Embryonic facial prominence (tissue), 1 donor: ENCODE results near the gene CADPS2.
A peak's percentile ranks its signal among the peaks of the same experiment; 100 is the strongest.
"Not testable (repeated sequence)": the region's sequence is repeated elsewhere in the genome, so short reads cannot be mapped to it uniquely, and the experiment has no call there.

Experiments used
- DNase-seq: peaks from one replicate; pipeline ENCODE4 v3.0.0-alpha.2; 2016; ENCODE audit errors: extremely low spot score

The CADPS2 gene

DNA sequence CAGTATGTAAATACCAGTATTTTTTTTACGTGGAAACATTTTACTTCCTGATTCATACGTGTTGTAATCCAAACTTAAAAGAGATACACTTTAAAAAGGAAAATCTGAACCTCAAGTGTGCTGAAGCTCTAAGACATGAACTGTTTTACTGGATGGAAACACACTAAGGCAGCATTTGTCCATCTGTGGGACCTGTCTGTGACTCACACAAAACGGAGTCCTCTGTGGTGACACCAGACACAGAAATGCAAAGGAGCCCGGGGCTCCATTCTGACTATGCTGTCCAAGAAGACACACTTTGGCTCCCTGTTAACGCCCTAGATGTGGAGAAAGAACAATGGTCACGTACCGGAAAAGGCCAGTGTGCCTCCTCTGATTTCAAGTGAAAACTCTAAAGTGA is 211.2 kb downstream of the CADPS2 start:
- no peak for DNase-seq

DNA sequence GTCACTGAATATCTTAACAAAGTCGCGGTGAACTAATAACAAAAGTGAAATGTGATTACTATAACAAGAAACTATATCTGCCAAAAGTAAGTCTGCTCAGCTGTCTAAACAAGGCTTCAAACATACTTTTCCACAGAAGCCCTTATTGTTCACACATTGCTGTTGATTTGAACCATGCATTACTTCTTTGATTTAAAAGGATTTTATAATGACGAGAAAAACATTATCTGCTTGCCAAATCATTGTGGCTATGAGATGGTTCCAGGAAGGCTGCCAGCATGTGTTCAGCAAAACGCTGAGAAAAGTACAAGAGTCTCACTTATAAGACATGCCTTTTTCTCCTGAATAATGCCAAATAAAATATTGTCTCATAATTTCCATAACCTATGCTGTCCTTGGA is 211.8 kb downstream of the CADPS2 start:
- peak; percentile 66 for DNase-seq

GRCh38 chr7:122673951-122674350 is 212.3 kb downstream of the CADPS2 start:
- no peak for DNase-seq

GRCh38 chr7:122672536-122672935 is 213.7 kb downstream of the CADPS2 start:
- no peak for DNase-seq

DNA sequence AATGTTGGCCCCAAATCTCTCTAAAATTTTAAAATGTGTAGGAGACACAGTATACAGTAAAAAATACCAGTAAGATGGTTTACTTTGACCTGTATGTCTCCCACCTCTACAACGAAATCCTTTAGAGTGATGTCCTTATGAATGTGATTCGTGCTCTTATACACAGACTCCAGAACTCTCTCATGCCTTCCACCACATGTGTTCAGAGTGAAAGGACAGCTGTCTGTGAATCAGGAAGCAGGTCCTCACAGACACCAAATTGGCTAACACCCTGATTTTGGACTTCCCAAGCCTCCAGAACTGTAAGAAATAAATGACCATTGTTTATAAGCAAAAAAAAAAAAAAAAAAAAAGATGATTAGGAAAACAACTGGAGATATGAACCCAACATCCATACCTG is 222.5 kb downstream of the CADPS2 start:
- no peak for DNase-seq

DNA sequence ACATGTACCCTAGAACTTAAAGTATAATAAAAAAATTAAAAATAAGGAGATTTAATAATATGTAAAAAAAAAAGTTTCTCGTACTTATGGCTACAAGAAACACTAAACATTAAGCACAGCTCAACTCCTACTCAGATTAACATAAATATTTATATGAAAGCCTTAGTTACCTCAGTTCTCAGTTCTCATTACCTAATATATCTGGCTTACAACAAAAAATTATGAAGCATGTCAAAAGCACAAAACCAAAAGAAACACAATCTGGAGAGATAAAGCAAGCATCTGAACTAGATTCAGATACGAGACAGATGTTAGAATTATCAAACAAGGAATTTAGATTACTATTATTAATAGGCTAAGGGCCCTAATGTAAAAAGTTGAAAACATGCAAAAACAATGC is 227.4 kb downstream of the CADPS2 start:
- no peak for DNase-seq

- DNase-seq = no peak
These were observed 232.6 kb downstream of the CADPS2 start for GRCh38 chr7:122653685-122654084.

GRCh38 chr7:122652876-122653275 is 233.4 kb downstream of the CADPS2 start:
- no peak for DNase-seq

DNA sequence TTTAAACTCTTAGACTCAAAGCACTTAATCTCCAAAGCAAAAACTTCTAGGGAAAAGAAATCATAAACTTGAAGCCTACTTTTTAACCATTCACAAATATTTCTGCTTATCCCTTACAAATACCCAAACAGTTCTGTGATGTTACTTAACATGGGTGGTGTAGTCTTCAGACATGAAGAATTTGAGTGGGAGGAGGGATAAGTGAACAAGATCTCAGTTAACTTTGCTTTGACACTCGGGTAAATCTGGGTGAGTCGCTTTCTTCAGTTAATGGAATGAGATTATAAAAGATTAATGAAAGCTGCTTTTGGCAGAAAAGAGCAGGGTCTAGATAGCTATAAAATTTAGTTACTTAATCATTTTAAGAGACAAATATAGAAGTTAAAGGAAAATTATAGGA is 234.8 kb downstream of the CADPS2 start:
- DNase-seq = no peak

- DNase-seq = no peak
These were observed 243.0 kb downstream of the CADPS2 start for GRCh38 chr7:122643250-122643649.

DNA sequence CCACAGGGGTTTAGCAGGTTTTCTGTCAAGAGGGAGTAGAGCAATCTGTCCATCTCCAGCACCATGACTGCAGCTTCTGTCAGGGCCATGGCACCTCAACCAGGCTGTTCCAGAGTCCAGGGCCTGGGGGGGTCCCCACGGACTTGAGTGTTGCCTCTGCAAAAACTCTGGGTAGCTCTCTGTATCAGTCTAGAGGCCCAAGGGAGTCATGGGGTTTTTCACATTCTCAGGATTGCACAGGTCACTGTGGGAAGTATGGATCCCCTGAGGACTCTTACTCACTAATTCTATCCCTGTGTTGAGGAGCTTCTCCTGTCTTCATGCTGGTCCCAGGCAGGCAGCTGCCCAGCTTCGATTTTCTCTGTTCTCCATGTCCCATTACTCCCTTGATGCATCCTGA is 247.8 kb downstream of the CADPS2 start:
- DNase-seq = no peak

GRCh38 chr7:122637784-122638183 is 248.5 kb downstream of the CADPS2 start:
- DNase-seq = no peak

DNA sequence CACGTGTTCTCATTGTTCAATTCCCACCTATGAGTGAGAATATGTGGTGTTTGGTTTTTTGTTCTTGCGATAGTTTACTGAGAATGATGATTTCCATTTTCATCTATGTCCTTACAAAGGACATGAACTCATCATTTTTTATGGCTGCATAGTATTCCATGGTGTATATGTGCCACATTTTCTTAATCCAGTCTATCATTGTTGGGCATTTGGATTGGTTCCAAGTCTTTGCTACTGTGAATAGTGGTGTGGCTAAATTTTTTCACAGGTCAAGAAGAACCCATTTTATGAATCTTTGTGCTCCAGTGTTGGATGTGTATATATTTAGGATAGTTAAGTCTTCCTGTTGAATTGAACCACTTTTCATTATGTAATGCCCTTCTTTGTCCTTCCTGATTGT is 250.8 kb downstream of the CADPS2 start:
- not testable (repeated sequence) for DNase-seq

DNA sequence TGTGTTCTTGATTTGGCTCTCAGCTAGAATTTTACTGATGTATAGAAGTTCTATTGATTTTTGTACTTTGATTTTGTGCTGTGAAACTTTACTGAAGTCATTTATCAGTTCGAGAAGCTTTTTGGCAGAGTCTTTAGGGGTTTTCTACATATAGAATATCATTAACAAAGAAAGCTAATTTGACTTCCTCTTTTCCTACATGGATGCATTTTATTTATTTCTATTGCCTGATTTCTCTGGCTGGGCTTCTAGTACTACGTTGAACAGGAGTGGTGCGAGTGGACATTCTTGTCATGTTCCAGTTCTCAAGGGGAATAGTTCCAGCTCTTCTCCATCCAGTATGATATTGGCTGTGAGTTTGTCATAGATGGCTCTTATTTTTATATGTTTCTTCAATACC is 252.8 kb downstream of the CADPS2 start:
- no peak for DNase-seq

- DNase-seq = no peak
These were observed 254.0 kb downstream of the CADPS2 start for GRCh38 chr7:122632238-122632637.

GRCh38 chr7:122629412-122629953 is 256.8 kb downstream of the CADPS2 start:
- no peak for DNase-seq

- DNase-seq = no peak
These were observed 257.4 kb downstream of the CADPS2 start for GRCh38 chr7:122628651-122629411.

DNA sequence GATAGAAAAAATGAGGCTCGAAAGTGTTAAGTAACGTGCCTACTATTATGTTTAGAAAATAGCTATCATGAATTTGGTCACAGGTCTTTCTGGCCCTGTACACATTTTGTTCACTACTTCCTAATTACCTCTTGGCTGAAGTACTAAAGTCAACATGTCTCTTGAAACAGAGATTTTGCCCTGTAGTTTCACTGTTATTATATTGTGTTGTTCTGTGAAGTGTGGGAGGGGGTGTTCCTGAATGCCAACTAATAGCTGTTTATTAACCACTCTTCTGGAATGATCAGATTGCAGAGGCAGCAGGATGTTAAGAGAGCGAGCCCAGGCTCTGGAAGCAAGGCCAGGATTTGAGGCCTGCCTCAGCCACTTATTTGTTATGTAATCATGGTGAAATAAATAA is 259.5 kb downstream of the CADPS2 start:
- no peak for DNase-seq

DNA sequence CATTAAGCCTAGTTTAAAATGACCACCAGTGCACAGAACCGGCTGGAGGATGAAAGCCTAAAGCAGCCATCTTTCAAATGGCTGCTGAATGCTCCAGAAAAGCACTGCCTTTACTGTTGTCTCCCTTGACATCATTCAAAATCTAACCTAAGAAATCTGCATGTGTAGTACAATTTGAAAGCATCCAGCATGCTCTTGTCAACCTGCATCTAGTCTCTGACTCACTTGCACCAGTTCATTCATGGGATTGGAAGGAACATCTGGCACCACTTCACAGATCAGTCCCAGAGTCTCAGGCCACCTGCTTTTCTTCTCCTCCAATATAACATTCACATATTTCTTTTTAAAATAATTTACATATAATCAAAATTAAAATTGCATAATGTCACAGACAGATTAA is 263.6 kb downstream of the CADPS2 start:
- no peak for DNase-seq

DNA sequence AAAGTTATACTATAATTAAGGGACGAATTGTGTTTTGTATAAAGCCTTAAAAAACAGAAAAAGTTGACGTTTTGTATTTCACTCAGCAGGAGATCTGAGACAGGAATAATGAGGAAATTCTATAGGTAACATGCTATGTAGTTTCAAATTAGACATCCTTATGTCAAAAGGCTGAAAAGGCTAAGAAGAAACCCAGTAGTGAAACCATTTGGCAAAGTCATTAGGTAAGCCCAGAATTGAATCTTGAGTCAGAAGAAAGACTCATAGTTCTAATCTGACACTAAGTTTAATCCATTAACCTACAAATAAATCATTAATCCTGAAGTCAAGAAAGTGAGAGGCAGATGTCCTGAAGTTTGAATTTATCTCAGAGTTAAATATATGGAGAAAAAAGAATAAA is 266.6 kb downstream of the CADPS2 start:
- DNase-seq = no peak

DNA sequence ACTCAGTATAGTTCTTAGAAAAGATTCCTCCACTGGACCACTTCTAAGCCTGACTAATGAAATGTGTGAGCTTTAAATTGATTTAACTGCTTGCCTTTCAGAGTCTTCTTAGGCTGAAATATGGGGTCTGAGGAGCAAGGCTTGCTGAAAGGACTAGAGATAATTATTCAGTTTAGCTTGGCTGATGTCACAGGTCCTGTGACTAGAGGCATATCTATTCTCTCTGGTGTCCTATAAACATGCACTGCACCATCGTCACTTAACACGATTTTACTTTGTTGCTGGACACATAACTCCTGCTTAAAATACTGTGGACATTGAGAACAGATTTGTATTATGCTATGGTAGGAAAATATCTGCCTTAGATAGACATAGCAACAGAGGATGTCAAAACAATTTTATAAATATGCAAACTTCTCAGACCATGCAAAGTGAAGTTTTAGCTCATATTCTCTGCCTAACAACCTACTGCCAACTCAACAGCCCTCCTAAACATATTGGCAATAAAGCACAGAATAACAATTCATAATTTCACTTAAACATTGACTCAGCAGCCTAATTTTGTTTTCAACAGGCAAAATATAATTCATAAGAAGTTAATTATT is 267.6 kb downstream of the CADPS2 start:
- no peak for DNase-seq

- no peak for DNase-seq
These were observed 269.3 kb downstream of the CADPS2 start for GRCh38 chr7:122616951-122617350.

DNA sequence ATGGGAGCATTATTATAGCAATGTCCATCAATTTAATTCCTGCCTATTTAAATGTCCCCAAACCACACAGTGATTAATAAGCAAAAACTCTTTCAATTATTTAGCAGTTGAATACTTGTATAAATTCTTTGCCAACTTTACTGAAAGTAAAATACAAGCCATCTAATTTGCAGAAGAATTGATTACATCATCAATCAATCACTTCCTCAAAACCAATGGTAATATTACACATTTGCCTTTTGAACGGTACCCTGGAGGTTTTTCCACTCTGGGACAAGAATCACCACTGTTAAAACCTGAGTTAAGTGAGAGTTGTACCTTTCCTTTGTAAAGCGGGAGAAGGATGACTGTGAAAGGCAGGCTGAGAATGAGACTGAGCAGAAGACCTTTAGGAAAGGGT is 280.3 kb downstream of the CADPS2 start:
- no peak for DNase-seq
